OCI-M1 (cell line): ENCODE results near the gene RFTN2.
"Not testable (repeated sequence)": the region's sequence is repeated elsewhere in the genome, so short reads cannot be mapped to it uniquely, and the experiment has no call there.

Experiments
- DNase-seq: peaks from one replicate; lab custom pipeline; 2025; lab: John Stamatoyannopoulos, UW

The RFTN2 gene

DNA sequence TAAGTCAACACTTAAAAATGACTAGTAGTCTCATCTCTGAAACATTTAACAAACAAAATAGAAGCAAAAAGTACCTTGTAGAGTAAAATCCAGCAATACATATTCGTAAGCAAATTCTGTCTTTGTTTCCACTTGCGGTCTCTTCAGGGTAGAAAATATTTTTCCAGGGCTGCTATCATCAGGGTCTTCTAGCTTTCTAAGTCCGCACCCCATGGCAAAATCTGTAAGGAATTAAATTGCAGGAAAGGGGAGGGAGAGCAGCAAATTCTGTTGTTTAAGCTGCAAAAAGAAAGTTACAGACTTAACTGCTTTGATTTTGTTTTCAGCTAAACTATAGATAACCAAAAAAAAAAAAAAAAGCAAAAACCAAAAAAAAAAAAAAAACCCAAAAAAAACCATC is at the start of gene RFTN2:
TSS of gene RFTN2 (minus strand) at position 342 of the 400 bp plus-strand sequence. CDS start at position 213, 129 bp downstream.
- no peak for DNase-seq

- DNase-seq = no peak
Measured at GRCh38 chr2:197717863-197718262, 42.5 kb upstream of the RFTN2 start.

DNA sequence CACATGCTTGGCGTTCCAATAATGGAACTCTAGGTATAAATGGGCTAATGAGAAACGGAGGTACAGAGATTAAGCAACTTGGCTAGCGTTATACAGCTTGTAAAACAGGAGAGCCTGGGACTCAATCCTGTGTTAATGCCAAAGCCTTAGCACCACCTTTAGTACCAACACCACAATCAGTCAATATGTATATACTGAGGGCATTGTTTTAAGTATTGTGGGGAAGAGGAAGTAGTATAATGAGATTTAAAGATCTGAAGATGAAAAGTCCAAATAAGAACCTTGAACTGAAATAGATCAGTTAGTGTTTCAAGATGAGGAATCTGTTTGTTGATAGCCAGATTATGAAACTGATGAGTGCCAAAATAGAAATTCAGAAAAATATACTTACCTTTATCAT is 37.9 kb upstream of the RFTN2 start:
- no peak for DNase-seq

DNA sequence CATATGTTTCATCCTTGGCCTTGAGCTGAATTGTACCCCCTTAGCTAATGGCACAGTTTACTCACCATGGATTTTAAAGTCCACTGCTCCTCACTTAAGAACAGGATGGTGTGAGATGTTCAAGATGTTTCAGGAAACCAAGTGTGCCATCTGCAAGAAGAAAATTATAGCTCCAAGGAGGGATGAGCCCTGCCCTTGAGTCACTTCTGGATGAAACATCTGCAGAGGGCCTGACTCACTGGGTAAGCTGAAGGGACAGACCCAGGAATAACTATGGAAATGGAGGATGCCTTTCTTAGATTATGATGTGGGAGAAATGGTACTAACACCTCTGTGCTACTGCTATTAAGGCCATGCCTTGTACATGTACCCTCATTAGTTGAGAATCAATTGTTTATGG is 36.2 kb upstream of the RFTN2 start:
- no peak for DNase-seq

GRCh38 chr2:197710424-197711042 is 35.1 kb upstream of the RFTN2 start:
- peak; percentile 32 for DNase-seq

DNA sequence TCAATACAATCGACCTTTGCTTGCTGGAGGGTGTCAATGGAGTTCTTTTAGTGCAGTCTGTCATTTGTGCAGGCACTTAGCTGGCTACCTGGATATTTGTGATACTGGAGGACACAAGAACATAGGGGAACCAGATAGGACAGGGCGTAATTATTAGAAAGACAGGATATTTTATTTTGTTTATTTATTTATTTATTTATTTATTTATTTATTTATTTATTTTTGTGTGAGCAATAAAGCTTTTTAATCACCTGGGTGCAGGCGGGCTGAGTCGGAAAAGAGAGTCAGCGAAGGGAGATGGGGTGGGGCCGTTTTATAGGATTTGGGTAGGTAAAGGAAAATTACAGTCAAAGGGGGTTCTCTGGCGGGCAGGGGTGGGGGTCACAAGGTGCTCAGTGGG is 33.8 kb upstream of the RFTN2 start:
- not testable (repeated sequence) for DNase-seq

- peak; percentile 27 for DNase-seq
Measured at GRCh38 chr2:197708331-197708730, 32.9 kb upstream of the RFTN2 start.

DNA sequence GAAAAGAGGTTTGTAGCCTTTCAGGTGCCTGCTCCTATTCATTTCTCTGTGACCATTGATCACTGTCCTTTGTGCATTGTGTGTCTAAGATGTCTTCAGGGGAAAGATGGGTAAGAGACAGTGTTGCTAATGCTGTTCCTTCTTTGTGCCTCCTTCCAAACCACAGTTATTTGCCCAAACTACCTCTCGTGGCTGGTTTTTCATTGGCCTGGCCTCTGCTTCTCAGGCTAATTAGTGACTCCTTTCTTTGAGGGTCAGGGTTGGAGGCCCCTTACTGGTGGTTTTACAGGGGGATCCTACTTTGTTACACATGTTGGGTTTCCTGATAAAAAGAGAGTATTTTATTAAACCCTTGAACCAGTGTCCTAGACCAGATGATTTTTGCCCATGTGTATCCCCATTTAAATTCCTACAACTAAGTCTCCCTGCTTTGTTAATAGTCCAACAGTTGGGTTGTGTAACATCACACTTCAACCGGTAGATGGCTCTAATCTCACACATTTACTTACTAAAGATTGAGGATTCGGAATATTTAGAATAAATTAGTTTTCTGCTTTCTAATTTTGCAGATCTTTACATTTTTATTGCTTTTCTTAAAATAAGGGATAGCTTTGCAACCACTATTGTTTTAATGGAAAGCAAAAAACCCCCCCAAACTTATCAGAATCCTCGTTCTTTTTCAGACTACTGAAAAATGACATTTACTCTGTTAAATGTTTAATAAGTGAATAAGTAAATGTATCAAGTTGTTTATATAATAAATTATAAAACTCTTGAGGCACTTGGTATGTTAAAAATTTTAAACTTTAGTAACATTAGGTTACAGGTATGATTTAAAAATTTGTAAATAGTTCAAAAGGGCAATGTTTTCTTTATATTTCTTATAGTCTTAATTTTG is 32.2 kb upstream of the RFTN2 start:
- DNase-seq = peak; percentile 78

GRCh38 chr2:197706839-197707207 is 31.4 kb upstream of the RFTN2 start:
- no peak for DNase-seq

DNA sequence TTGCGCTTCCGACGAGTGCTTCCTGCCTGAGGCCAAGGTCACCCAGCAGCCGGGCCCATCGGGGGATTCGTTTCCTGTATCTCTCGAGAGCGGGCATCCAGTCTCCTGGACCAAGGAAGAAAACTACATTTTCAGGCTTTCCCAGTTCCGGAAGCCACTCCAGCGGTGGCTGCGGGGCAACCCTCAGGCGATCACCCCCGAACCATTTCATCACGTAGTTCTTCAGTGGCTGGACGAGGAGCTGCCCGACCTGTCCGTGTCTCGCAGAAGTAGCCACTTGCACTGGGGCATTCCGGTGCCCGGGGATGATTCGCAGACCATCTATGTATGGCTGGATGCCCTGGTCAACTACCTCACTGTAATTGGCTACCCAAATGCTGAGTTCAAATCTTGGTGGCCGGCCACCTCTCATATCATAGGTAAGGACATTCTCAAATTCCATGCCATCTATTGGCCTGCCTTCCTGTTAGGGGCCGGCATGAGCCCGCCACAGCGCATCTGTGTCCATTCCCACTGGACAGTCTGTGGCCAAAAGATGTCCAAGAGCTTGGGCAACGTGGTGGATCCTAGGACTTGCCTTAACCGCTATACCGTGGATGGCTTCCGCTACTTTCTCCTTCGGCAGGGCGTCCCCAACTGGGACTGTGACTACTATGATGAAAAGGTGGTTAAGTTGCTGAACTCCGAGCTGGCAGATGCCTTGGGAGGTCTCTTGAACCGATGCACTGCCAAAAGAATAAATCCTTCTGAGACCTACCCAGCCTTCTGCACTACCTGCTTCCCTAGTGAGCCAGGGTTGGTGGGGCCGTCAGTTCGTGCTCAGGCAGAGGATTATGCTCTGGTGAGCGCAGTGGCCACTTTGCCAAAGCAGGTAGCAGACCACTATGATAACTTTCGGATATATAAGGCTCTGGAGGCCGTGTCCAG is 30.8 kb upstream of the RFTN2 start:
- DNase-seq = peak; percentile 38

DNA sequence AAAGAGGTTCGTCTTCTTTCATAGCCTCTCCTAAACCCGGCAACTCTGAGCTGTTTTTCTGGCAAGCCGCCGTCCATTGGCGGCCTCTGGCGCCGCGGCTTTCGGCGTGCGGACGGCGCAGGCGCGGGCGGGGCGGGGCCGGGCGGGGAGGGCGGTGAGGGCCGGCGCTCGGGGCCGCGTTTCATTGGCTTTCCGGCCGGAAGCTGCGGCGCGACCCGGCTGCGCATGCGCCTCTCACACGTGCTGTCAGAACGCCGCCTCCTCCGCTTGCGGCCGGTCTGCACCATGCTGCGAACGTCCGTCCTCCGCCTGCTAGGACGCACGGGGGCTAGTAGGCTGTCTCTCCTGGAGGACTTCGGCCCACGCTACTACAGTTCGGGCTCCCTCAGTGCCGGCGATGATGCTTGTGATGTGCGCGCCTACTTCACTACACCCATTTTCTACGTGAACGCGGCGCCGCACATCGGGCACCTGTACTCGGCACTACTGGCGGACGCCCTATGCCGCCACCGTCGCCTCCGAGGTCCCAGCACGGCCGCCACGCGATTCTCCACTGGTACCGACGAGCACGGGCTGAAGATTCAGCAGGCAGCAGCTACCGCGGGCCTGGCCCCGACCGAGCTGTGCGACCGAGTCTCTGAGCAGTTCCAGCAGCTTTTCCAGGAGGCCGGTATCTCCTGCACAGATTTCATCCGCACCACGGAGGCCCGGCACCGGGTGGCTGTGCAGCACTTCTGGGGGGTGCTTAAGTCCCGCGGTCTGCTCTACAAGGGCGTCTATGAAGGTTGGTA is 29.9 kb upstream of the RFTN2 start, which contains the start of gene MARS2:
TSS of gene MARS2 (plus strand) at position 249 of the 791 bp plus-strand sequence. CDS start at position 286, 37 bp downstream.
- peak; percentile 95 for DNase-seq

DNA sequence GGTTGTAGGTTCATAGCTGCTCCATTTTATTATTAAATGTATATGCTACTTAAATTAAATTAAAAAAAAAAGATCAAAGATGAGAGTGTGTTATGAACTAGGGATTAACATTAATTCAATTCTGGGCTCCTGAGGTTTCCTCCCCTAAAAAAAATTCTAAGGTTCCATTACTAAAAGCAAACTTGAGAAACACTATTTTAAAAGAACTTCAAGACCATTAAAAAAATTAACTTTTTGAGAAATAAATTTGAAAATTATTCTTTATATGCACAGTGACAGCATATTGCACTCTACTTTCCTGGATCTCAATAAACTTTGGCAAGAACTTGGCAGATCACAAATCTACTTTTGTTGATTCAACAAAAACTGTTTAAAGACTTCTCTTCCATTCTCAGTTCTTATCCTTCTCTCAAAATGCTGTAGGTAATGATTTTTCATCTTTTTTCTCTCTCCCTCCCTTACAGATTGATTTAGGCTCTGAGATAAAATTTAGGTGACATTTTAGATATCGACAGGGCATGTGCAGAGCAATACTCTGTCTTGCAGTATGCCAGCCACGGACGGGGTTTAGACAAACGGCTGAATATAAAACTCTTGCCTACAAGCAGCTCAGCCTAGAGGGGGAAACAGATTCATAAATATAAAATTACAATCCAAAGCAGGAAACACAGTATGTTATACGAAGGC is 29.2 kb upstream of the RFTN2 start:
- DNase-seq = peak; percentile 49

DNA sequence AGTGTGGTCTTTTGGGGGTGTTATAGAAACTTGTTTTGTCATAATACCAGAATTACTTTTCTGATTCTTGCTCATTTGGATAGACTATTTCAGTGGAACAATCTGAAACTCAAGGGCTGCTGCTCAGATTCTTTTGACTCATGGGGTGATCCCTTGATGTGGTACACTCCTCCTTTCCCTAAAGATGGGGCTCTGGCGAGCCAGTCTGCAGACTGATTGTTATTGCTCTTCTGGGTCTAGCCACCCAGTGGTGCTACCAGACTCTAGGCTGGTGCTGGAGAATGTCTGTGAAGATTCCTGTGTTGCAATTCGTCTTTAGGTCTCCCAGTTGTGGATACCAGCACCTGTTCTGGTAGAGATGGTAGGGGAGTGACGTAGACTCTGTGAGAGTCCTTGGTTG is 25.6 kb upstream of the RFTN2 start:
- DNase-seq = no peak

DNA sequence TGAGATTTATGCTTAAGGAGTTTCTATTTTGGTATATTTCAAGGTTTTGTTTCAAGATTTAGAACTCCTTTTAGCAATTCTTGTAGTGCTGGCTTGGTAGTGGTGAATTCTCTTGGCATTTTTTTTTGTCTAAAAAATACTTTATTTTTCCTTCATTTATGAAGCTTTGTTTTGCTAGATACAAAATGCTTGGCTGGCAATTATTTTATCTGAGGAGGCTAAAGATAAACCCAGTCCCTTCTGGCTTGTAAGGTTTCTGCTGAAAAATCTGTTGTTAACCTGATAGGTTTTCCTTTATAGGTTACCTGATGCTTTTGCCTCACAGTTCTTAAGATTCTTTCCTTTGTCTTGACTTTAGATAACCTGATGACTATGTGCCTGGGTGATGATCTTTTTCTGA is 24.3 kb upstream of the RFTN2 start:
- DNase-seq = not testable (repeated sequence)

DNA sequence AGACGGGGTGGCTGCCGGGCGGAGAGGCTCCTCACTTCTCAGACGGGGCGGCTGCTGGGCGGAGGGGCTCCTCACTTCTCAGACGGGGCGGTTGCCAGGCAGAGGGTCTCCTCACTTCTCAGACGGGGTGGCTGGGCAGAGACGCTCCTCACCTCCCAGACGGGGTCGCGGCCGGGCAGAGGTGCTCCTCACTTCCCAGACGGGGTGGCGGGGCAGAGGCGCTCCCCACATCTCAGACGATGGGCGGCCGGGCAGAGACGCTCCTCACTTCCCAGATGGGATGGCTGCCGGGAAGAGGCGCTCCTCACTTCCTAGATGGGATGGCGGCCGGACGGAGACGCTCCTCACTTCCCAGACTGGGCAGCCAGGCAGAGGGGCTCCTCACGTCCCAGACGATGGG is 21.2 kb upstream of the RFTN2 start:
- not testable (repeated sequence) for DNase-seq

- not testable (repeated sequence) for DNase-seq
Measured at GRCh38 chr2:197695971-197696370, 20.6 kb upstream of the RFTN2 start.

DNA sequence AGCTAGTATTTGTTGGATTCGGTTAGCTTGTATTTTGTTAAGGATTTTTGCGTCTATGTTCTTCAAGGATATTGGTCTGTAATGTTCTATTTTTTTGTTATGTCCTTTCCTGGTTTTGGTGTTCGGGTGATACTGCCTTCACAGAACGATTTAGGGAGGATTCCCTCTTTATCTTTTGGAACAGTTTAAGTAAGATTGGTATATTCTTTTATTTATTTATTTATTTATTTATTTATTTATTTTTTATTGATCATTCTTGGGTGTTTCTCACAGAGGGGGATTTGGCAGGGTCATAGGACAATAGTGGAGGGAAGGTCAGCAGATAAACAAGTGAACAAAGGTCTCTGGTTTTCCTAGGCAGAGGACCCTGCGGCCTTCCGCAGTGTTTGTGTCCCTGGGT is 19.8 kb upstream of the RFTN2 start:
- not testable (repeated sequence) for DNase-seq

DNA sequence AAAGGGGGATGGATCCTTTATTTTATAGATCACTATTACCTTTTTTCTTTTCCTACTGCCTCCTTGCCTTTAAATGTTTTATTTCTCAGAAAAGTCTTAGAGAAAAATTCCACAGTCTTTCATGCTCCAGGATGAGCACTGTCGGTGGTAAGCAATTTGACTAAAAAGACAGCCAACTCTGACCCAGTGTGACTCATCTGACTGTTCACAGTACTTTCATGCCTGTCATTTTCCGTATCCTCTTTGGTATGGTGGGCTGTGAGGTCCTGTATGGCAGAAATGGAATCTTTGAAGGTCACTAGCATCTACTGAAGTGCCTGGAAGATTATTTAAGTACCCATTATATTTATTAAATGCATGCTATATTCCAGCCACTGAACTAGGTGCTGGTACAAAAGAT is 2.1 kb upstream of the RFTN2 start:
- DNase-seq = no peak

- DNase-seq = no peak
Measured at GRCh38 chr2:197677056-197677455, 1.7 kb upstream of the RFTN2 start.

GRCh38 chr2:197675711-197676188 is 363 bp upstream of the RFTN2 start:
- peak; percentile 20 for DNase-seq

GRCh38 chr2:197674591-197674990 is 796 bp downstream of the RFTN2 start:
- no peak for DNase-seq
